Measurements from ENCODE around the gene SCAF11.
"Not testable (repeated sequence)": the region's sequence is repeated elsewhere in the genome, so short reads cannot be mapped to it uniquely, and the experiment has no call there.

The SCAF11 gene, protein sequence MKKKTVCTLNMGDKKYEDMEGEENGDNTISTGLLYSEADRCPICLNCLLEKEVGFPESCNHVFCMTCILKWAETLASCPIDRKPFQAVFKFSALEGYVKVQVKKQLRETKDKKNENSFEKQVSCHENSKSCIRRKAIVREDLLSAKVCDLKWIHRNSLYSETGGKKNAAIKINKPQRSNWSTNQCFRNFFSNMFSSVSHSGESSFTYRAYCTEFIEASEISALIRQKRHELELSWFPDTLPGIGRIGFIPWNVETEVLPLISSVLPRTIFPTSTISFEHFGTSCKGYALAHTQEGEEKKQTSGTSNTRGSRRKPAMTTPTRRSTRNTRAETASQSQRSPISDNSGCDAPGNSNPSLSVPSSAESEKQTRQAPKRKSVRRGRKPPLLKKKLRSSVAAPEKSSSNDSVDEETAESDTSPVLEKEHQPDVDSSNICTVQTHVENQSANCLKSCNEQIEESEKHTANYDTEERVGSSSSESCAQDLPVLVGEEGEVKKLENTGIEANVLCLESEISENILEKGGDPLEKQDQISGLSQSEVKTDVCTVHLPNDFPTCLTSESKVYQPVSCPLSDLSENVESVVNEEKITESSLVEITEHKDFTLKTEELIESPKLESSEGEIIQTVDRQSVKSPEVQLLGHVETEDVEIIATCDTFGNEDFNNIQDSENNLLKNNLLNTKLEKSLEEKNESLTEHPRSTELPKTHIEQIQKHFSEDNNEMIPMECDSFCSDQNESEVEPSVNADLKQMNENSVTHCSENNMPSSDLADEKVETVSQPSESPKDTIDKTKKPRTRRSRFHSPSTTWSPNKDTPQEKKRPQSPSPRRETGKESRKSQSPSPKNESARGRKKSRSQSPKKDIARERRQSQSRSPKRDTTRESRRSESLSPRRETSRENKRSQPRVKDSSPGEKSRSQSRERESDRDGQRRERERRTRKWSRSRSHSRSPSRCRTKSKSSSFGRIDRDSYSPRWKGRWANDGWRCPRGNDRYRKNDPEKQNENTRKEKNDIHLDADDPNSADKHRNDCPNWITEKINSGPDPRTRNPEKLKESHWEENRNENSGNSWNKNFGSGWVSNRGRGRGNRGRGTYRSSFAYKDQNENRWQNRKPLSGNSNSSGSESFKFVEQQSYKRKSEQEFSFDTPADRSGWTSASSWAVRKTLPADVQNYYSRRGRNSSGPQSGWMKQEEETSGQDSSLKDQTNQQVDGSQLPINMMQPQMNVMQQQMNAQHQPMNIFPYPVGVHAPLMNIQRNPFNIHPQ (N-terminal part only)

DNA sequence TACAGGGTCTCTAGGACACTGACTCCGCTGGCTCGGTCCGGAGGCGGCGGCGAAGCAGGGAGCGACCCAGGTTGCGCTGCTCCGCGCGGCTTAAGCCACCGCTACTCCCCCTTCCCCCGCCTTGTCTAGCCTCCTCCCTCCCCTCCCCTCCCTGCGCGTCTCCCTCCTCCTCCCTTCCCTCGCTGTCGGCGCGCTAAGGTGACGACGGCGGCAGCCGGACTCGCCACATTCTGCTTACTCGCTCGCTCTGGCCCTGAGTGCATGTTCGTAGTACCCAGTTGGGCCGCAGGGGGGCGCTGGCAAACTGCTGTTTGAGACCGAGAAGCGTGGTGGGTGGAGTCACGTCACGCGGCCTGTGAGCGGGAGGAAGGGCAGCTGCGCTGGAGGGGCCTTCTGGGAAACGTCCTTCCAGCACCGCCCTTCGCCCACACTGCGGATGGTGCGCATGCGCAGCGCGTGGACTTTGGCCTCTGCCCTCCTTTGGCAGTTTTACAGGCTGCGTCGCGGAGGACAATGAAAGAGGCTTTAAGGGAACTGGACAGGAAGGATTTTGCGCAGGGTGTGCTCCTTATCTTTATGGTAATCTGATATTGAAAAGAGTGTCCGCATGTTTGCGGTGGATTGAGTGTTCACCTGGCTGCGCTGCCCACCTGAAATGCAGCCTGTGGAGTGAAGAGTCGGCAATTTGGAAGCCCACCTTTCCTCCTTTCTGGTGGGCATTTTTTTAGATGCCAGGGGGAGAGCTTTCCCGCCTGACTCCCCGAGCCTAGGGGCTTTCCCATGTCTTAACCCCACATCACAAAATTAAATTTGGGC lies at the start of gene SCAF11:
SCAF11 (minus strand) TSS at position 107 of the 816 bp plus-strand sequence. CDS start 26,407 bp downstream, outside the sequence.
- DNase-seq (ENCODE audit: low read depth in 3 of 3) = peak; percentile 100

- not testable (repeated sequence) for DNase-seq (ENCODE audit: low read depth in 3 of 3)
These were observed 46.7 kb upstream of the SCAF11 start for GRCh38 chr12:46037066-46037465.

- no peak for DNase-seq (ENCODE audit: low read depth in 3 of 3)
These were observed 36.8 kb upstream of the SCAF11 start for GRCh38 chr12:46027172-46027571.

- no peak for DNase-seq (ENCODE audit: low read depth in 3 of 3)
These were observed 33.7 kb upstream of the SCAF11 start for GRCh38 chr12:46024099-46024498.

- no peak for DNase-seq (ENCODE audit: low read depth in 3 of 3)
These were observed 30.4 kb upstream of the SCAF11 start for GRCh38 chr12:46020768-46021167.

DNA sequence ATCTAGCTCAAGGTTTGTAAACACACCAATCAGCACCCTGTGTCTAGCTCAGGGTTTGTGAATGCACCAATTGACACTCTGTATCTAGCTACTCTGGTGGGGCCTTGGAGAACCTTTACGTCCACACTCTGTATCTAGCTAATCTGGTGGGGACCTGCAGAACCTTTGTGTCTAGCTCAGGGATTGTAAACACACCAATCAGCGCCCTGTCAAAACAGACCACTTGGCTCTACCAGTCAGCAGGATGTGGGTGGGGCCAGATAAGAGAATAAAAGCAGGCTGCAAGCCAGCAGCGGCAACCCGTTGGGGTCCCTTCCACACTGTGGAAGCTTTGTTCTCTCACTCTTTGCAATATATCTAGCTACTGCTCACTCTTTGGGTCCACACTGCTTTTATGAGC lies 28.3 kb upstream of the SCAF11 start:
- DNase-seq (ENCODE audit: low read depth in 3 of 3) = not testable (repeated sequence)

GRCh38 chr12:46017866-46018375 lies 27.5 kb upstream of the SCAF11 start:
- DNase-seq (ENCODE audit: low read depth in 3 of 3) = not testable (repeated sequence)

- no peak for DNase-seq (ENCODE audit: low read depth in 3 of 3)
These were observed 15.4 kb upstream of the SCAF11 start for GRCh38 chr12:46005823-46006222.

GRCh38 chr12:46005151-46005797 lies 14.9 kb upstream of the SCAF11 start:
- no peak for DNase-seq (ENCODE audit: low read depth in 3 of 3)

- no peak for DNase-seq (ENCODE audit: low read depth in 3 of 3)
These were observed 14.3 kb upstream of the SCAF11 start for GRCh38 chr12:46004715-46005114.

DNA sequence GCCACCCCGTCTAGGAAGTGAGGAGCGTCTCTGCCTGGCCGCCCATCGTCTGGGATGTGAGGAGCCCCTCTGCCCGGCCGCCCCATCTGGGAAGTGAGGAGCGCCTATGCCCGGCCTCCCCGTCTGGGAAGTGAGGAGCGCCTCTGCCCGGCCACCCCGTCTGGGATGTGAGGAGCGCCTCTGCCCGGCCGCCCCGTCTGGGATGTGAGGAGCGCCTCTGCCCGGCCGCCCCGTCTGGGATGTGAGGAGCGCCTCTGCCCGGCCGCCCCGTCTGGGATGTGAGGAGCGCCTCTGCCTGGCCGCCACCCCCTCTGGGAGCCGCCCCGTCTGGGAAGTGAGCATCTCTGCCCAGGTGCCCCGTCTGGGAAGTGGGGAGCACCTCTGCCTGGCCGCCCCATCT lies 9.7 kb upstream of the SCAF11 start:
- DNase-seq (ENCODE audit: low read depth in 3 of 3) = not testable (repeated sequence)

DNA sequence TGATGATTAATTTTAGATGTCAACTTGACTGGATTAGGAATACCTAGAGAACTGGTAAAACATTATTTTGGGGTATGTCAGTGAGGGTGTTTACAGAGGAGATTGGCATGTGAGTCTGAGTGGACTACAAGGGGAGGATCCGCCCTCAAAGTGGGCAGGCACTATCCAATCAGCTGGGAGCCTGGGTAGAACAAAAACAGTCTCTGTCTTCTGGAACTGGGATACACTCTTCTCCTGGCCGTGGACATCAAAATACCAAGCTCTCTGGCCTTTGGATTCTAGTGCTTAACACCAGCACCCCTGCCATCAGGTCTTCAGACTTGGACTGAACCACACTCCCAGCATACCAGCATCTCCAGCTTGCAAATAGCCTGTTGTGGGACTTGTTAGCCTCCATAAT lies 4.4 kb upstream of the SCAF11 start:
- DNase-seq (ENCODE audit: low read depth in 3 of 3) = no peak

GRCh38 chr12:45991284-45992249 lies 1.2 kb upstream of the SCAF11 start:
- DNase-seq (ENCODE audit: low read depth in 3 of 3) = peak; percentile 39 to 49 (median 45)

GRCh38 chr12:45989721-45990467 lies 480 bp downstream of the SCAF11 start:
- peak; percentile 32 to 37 (median 36) for DNase-seq (ENCODE audit: low read depth in 3 of 3)

DNA sequence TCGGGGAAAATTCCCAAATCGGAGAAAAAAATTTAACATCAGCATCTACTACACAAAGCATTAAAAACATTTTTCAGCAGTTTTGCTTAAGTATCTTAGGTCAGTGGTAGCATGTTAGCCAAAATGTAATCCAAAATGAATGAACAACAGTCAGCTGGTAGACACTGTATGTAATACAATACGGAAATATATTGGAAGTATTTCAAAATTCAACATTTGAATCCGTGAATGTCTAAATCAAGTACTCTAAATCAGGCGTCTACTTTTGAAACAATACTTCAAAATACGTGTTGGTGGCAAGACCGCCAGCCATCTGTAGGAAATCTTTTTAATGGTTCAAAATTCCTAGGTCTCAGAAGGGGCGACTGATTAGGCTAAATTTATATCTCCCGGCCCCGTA lies 1.1 kb downstream of the SCAF11 start:
- DNase-seq (ENCODE audit: low read depth in 3 of 3) = no peak

GRCh38 chr12:45988264-45988663 lies 2.1 kb downstream of the SCAF11 start:
- no peak for DNase-seq (ENCODE audit: low read depth in 3 of 3)

DNA sequence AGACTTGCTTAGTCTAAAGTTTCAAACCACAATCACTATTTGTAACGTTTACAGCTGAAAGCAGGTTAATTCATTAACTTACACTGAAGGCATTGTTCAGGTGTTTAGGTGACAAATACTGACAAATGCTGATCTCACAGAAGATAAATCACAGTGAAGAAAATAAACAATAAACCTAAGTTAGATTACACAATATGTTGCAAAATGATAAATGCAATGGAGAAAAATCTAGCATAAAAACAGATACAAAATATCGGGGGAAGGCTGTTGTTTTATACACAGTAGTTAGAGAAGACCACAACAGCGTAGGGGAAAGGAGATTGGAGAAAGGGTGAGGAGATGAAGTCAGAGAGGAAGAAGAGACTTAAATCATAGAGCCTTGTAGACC lies 3.0 kb downstream of the SCAF11 start:
- no peak for DNase-seq (ENCODE audit: low read depth in 3 of 3)

- no peak for DNase-seq (ENCODE audit: low read depth in 3 of 3)
These were observed 3.6 kb downstream of the SCAF11 start for GRCh38 chr12:45986641-45987339.
